ENCODE data around the gene ZNF768.

- no peak for TF ChIP-seq CTCF (IDR thresholded peaks at IDR 0.05)
- no peak for TF ChIP-seq POLR2A (IDR thresholded peaks at IDR 0.05)
Measured at GRCh38 chr16:30485818-30486436, 40.4 kb downstream of the ZNF768 start.

Data from thyroid gland (tissue), 4 donors.